SK-N-SH (cell line): Measurements from ENCODE around the gene SLC23A1.

Experiments used
- CTCF ChIP-seq: fragments of 200-600 bp; sonication (generic); IDR thresholded peaks from 2 replicates; pipeline ENCODE4 v1.6.1; 2017; ENCODE audit warnings: antibody characterized with exemption, mild to moderate bottlenecking, moderate library complexity
- JUND ChIP-seq: IDR thresholded peaks from 2 replicates; pipeline ENCODE4 v1.4.0; 2012
- TAF1 ChIP-seq: IDR thresholded peaks from 2 replicates; pipeline ENCODE4 v1.6.1; 2012; ENCODE audit warnings: low read depth, mild to moderate bottlenecking, low read length, moderate library complexity, borderline replicate concordance
- TEAD4 ChIP-seq: IDR thresholded peaks from 2 replicates; pipeline ENCODE4 v1.4.0; 2012; ENCODE audit warnings: mild to moderate bottlenecking, borderline replicate concordance; ENCODE audit not compliant: insufficient read depth
- USF2 ChIP-seq: fragments of 150-350 bp; IDR thresholded peaks from 2 replicates; pipeline ENCODE4 v1.6.1; 2017; ENCODE audit warnings: antibody characterized with exemption, low read length, low read depth, borderline replicate concordance

GRCh38 chr5:139406963-139407362 lies 23.9 kb upstream of the SLC23A1 start:
- no peak for TF ChIP-seq JUND
- TF ChIP-seq CTCF, result no peak
- no peak for TF ChIP-seq TAF1
- no peak for TF ChIP-seq TEAD4
- no peak for TF ChIP-seq USF2
